Neuronal stem cell (in vitro differentiated cells): Measurements from ENCODE around the gene BCS1L.

Experiments
- DNase-seq: peaks from one replicate; pipeline ENCODE4 v3.0.0-alpha.2; 2013; ENCODE audit warnings: low spot score
- H2AFZ ChIP-seq: one replicate; pipeline ENCODE4 v1.6.1; 2013; ENCODE audit warnings: mild to moderate bottlenecking, low read length, inconsistent platforms
- H2AK5ac ChIP-seq: 2 replicates; pipeline ENCODE4 v1.6.1; 2013; ENCODE audit warnings: low read depth, mild to moderate bottlenecking, inconsistent platforms, low read length, moderate library complexity, mixed read lengths
- H2BK120ac ChIP-seq: 2 replicates; pipeline ENCODE4 v1.6.1; 2013; ENCODE audit warnings: low read depth, mild to moderate bottlenecking, inconsistent platforms, low read length, moderate library complexity, mixed read lengths
- H2BK12ac ChIP-seq: one replicate; pipeline ENCODE4 v1.6.1; 2013; ENCODE audit warnings: low read length, inconsistent platforms
- H2BK15ac ChIP-seq: 2 replicates; pipeline ENCODE4 v1.6.1; 2013; ENCODE audit warnings: mild to moderate bottlenecking, low read length, inconsistent platforms, mixed read lengths
- H2BK5ac ChIP-seq: one replicate; pipeline ENCODE4 v1.6.1; 2013; ENCODE audit warnings: inconsistent platforms, mild to moderate bottlenecking, low read length, moderate library complexity
- H3K14ac ChIP-seq: one replicate; pipeline ENCODE4 v1.6.1; 2013; ENCODE audit warnings: low read length, inconsistent platforms
- H3K18ac ChIP-seq: 2 replicates; pipeline ENCODE4 v1.6.1; 2013; ENCODE audit warnings: low read length, inconsistent platforms
- H3K23ac ChIP-seq: 2 replicates; pipeline ENCODE4 v1.6.1; 2013; ENCODE audit warnings: low read depth, mild to moderate bottlenecking, mixed read lengths, low read length, inconsistent platforms; ENCODE audit not compliant: poor library complexity
- H3K27ac ChIP-seq: replicated peaks from 3 replicates; pipeline ENCODE4 v1.5.1; 2013; ENCODE audit warnings: low read length, inconsistent platforms
- H3K27me3 ChIP-seq, 3 experiments: 2 replicates each; pipeline ENCODE4 v1.6.1; 2013; ENCODE audit warnings: low read length in 3 of 3, mild to moderate bottlenecking in 2 of 3, inconsistent platforms in 1 of 3, low read depth in 1 of 3, mixed read lengths in 1 of 3, moderate library complexity in 1 of 3; ENCODE audit not compliant: control insufficient read depth in 3 of 3, insufficient read depth in 3 of 3
- H3K36me3 ChIP-seq, 2 donors: replicated peaks in 1 of 2; 2 replicates each; pipeline ENCODE4 v1.6.1; 2013; ENCODE audit warnings: low read length in 2 of 2; ENCODE audit not compliant: control insufficient read depth in 2 of 2, insufficient read depth in 2 of 2
- H3K4ac ChIP-seq: 2 replicates; pipeline ENCODE4 v1.6.1; 2013; ENCODE audit warnings: inconsistent platforms, mild to moderate bottlenecking, low read length, moderate library complexity
- H3K4me1 ChIP-seq, 2 donors: 1 replicate in 1 of 2; 2 replicates in 1 of 2; pipeline ENCODE4 v1.6.1; 2013; ENCODE audit warnings: low read length in 2 of 2, low read depth in 1 of 2; ENCODE audit not compliant: control insufficient read depth in 2 of 2, insufficient read depth in 1 of 2
- H3K4me2 ChIP-seq: one replicate; pipeline ENCODE4 v1.6.1; 2013; ENCODE audit warnings: mild to moderate bottlenecking, low read length, inconsistent platforms; ENCODE audit not compliant: insufficient read depth, poor library complexity, severe bottlenecking
- H3K4me3 ChIP-seq, 2 donors: 2 replicates each; pipeline ENCODE4 v1.5.1; 2013; ENCODE audit warnings: low read length in 2 of 2, mild to moderate bottlenecking in 2 of 2, inconsistent platforms in 1 of 2, moderate library complexity in 1 of 2
- H3K79me1 ChIP-seq: one replicate; pipeline ENCODE4 v1.6.1; 2013; ENCODE audit warnings: low read depth, mild to moderate bottlenecking, inconsistent platforms, low read length, moderate library complexity
- H3K9ac ChIP-seq: one replicate; pipeline ENCODE4 v1.6.1; 2013; ENCODE audit warnings: mild to moderate bottlenecking, low read depth, low read length, inconsistent platforms; ENCODE audit not compliant: poor library complexity
- H3K9me3 ChIP-seq, 2 donors: replicated peaks in 1 of 2; 2 replicates each; pipeline versions ENCODE3 to v1.6.1; 2013; ENCODE audit warnings: low read length in 2 of 2, mild to moderate bottlenecking in 2 of 2, inconsistent platforms in 1 of 2, low read depth in 1 of 2, mixed read lengths in 1 of 2, moderate library complexity in 1 of 2; ENCODE audit not compliant: control insufficient read depth in 2 of 2, insufficient read depth in 1 of 2
- H4K8ac ChIP-seq: one replicate; pipeline ENCODE4 v1.6.1; 2013; ENCODE audit warnings: low read depth, mild to moderate bottlenecking, inconsistent platforms, low read length, moderate library complexity
- H4K91ac ChIP-seq: one replicate; pipeline ENCODE4 v1.6.1; 2013; ENCODE audit warnings: low read length, low read depth, mild to moderate bottlenecking, inconsistent platforms; ENCODE audit not compliant: poor library complexity
- WGBS, 2 donors: extraction: QIAGEN DNeasy Blood & Tissue Kit; methylation state at CpG; one replicate each; pipeline ENCODE4 v1.1.7; 2013; ENCODE audit warnings: missing lambda C conversion rate in 2 of 2, mixed read lengths in 1 of 2; ENCODE audit not compliant: insufficient read length in 2 of 2, insufficient replicate concordance in 1 of 2; ENCODE audit errors: extremely low coverage in 2 of 2; 5-methylcytosine and 5-hydroxymethylcytosine counted together

BCS1L gene

DNA sequence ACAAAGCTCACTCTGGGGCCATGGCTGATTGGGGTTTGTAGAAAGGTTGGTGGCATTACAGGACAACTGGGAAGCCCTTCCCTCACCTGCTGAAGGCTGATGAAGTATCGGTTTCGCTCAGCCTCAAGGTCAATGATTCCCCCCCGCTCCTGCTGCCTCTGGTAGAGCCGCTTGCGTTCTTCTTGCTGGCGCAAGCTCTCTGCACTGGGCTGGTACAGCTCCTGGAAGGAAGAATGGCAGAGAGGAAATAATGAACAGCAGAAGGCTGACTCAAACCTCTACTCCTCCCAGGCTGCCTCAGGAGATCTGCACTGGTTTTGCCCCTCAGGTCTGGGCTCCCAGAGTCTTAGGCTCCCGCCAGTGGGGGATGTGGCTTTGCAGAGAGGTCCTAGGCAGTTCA, 5.2 kb downstream of the BCS1L start:
- Histone ChIP-seq H2BK12ac (no peak overlapping the region), H3K4me1 (peaks cover 2 to 4% of the 10 kb centered on the region in 2 donors), H3K9ac (no peak overlapping the region), H3K23ac (no peak overlapping the region), H2AK5ac (no peak overlapping the region), H3K79me1 (no peaks in the 10 kb centered on the region), H4K8ac (no peak overlapping the region), H2BK15ac (no peak overlapping the region), H3K36me3 (peaks cover 49 to 86% of the 10 kb centered on the region in 2 donors), H3K14ac (no peak overlapping the region), H3K4me2 (no peak overlapping the region), H4K91ac (no peak overlapping the region), H3K9me3 (no peaks in the 10 kb centered on the region), H2AFZ (no peak overlapping the region), H3K27me3 (no peaks in the 10 kb centered on the region), H2BK120ac (no peak overlapping the region), H2BK5ac (no peak overlapping the region), H3K4ac (no peak overlapping the region), H3K4me3 (no peak overlapping the region), H3K27ac (no peak overlapping the region), H3K18ac (no peak overlapping the region)
- no peak for DNase-seq
- WGBS, 2 donors = no CpG with 5 or more reads among the region's 7 CpGs

DNA sequence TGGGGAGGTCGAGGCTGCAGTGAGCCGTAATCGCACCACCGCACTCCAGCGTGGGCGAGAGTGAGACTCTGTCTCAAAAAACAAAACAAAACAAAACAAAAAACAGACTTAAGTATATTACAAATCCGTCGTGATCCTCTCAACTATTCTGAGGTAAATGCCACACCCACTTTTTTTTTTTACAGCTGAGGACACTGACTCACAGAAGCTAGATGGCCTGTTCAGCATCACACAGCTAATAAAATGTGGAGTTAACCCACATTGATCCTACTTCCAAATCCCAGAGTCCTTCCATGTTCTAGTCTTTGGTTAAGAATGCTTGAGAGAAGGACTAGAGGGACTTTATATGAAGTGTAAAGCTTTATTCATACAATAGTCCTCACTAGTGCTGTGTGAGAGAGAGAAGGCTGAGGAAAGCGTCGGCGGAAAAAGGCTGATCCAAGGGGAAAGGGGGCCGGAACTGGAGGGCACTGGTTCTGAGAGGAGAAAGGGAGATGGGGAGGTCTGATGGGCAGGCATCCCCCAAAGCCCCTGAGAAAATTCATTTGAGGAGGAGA, 11.7 kb downstream of the BCS1L start:
- Histone ChIP-seq H2AFZ (peak overlapping the region; percentile 88), H3K36me3 (peaks cover 15 to 48% of the 10 kb centered on the region in 2 donors), H3K4me3 (peak overlapping the region; percentile 93 to 95), H2BK15ac (no peak overlapping the region), H3K9me3 (no peaks in the 10 kb centered on the region), H3K9ac (peak overlapping the region; percentile 88), H2BK5ac (no peak overlapping the region), H2BK12ac (no peak overlapping the region), H3K23ac (no peak overlapping the region), H3K4me1 (peaks cover 0 to 2% of the 10 kb centered on the region in 2 donors), H4K91ac (no peak overlapping the region), H3K79me1 (peaks cover 3% of the 10 kb centered on the region), H3K4me2 (peak overlapping the region; percentile 74), H3K27ac (no peak overlapping the region), H3K4ac (no peak overlapping the region), H3K18ac (no peak overlapping the region), H2BK120ac (no peak overlapping the region), H3K14ac (no peak overlapping the region), H2AK5ac (no peak overlapping the region), H4K8ac (no peak overlapping the region), H3K27me3 (no peaks in the 10 kb centered on the region)
- no peak for DNase-seq
- no CpG with 5 or more reads among the region's 12 CpGs for WGBS, 2 donors

DNA sequence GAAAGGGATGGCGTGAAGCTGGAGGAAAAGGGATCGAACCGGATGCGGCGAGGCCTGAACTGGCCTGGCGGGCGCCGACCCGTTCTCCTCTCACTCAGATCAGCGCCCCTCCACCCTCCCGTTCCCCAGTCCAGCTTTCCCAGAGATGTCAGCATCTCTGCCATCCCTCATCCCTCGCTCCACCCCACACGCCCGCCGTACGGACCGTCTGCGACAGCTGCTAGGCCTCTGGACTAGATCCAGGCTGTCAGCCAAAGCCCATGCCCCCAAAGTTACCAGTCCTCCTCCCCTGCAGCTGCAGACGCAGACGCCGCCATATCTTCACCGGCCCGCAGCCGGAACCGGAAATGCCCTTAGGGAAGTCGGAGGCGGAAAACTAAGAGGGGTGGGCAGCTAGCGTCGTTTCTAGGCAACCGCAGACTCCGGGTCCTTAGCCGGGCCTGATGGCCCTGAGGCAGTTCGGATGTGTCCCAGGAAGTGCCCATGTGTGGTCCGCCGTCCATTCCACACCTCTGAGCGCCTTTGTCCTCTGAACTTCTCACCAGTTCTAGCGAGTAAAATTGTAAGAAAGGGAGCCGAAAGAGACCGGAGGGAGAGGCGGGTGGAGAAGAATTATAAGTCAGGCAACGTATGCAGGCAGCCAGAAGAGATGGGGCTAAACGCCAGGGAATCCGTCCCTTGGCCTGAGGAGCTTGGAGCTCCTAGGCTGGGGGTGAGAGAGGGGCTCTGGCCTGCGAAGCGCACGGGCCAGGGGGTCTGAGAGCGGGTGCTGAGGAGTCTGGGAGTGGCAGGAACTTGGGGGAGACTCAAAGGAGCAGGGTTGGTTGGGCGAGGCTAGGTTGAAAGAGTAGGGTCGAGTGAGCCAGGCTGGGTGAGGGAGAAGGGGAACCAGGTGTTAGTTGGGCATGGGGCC, 12.4 kb downstream of the BCS1L start, which contains the start of the genes RNF25 and STK36:
TSS of gene RNF25 (minus strand) at position 349 of the 913 bp plus-strand sequence. CDS start at position 317, 32 bp downstream.
TSS of gene STK36 (plus strand) at position 433 of the 913 bp plus-strand sequence. CDS start 744 bp downstream, outside the sequence.
- Histone ChIP-seq H3K9me3 (no peaks in the 10 kb centered on the region), H2AK5ac (no peak within 1 kb of the TSS), H3K79me1 (peaks cover 3% of the 10 kb centered on the region), H3K36me3 (peaks cover 11 to 46% of the 10 kb centered on the region in 2 donors), H3K9ac (peak within 1 kb of the TSS; percentile 88), H3K18ac (peak within 1 kb of the TSS; percentile 87), H2BK12ac (no peak within 1 kb of the TSS), H3K4me3 (peak within 1 kb of the TSS; percentile 93 to 95), H4K91ac (no peak within 1 kb of the TSS), H3K23ac (no peak within 1 kb of the TSS), H3K4me1 (peaks cover 0 to 2% of the 10 kb centered on the region in 2 donors), H3K14ac (no peak within 1 kb of the TSS), H3K4ac (no peak within 1 kb of the TSS), H2BK5ac (no peak within 1 kb of the TSS), H2BK15ac (no peak within 1 kb of the TSS), H3K27ac (no peak within 1 kb of the TSS), H3K27me3 (no peaks in the 10 kb centered on the region), H3K4me2 (peak within 1 kb of the TSS; percentile 74), H4K8ac (peak within 1 kb of the TSS; percentile 66), H2BK120ac (no peak within 1 kb of the TSS), H2AFZ (peak within 1 kb of the TSS; percentile 88)
- peak; percentile 82 for DNase-seq
- WGBS, 2 donors = no CpG with 5 or more reads among the region's 49 CpGs

DNA sequence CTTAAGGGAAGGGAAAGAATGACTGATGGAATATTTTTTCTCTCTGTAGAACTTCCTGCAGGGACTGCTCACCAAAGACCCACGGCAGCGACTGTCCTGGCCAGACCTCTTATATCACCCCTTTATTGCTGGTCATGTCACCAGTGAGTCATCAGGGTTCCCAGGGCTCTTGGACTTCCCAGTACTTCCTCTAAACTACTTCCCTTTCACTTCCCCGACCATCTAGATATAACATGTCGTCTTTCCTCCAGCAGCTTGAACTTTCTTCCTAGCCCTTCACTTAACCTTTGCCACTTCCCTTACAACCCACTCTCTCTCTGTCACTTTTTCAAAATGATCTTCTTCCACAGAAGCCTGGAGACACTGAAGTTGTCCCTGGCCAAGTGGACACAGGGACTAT, 19.6 kb downstream of the BCS1L start:
- H2AK5ac ChIP-seq = no peak overlapping the region
- H3K9ac ChIP-seq = no peak overlapping the region
- no peak overlapping the region for H2BK120ac ChIP-seq
- H3K18ac ChIP-seq = no peak overlapping the region
- H3K4me2 ChIP-seq = no peak overlapping the region
- no peak for DNase-seq
- H3K14ac ChIP-seq = no peak overlapping the region
- H3K4me1 ChIP-seq = no peaks in the 10 kb centered on the region
- no peak overlapping the region for H4K8ac ChIP-seq
- H3K4ac ChIP-seq = no peak overlapping the region
- no peaks in the 10 kb centered on the region for H3K79me1 ChIP-seq
- no peak overlapping the region for H2BK12ac ChIP-seq
- H3K4me3 ChIP-seq = no peak overlapping the region
- no peaks in the 10 kb centered on the region for H3K9me3 ChIP-seq
- H2BK5ac ChIP-seq = no peak overlapping the region
- no peak overlapping the region for H2BK15ac ChIP-seq
- no peak overlapping the region for H4K91ac ChIP-seq
- no peak overlapping the region for H3K23ac ChIP-seq
- peaks cover 13 to 74% of the 10 kb centered on the region in 2 donors for H3K36me3 ChIP-seq
- no peaks in the 10 kb centered on the region for H3K27me3 ChIP-seq
- H3K27ac ChIP-seq = no peak overlapping the region
- H2AFZ ChIP-seq = no peak overlapping the region
- no CpG with 5 or more reads among the region's 4 CpGs for WGBS, 2 donors
